K562 (cell line): ENCODE measurements around the gene ZNF575. TPM values are rescaled to one million over a fixed set of nuclear protein-coding genes. Genes with fewer than 3 reads are reported as not detected.

Experiments used
- CXXC5 ChIP-seq: fragments of 250-450 bp; sonication (Bioruptor Pico); IDR thresholded peaks from 2 replicates; pipeline ENCODE4 v1.8.0; 2022; ENCODE audit warnings: inconsistent platforms, mild to moderate bottlenecking, moderate library complexity
- KDM5B ChIP-seq: fragments of 200-600 bp; sonication (generic); IDR thresholded peaks from 2 replicates; pipeline ENCODE4 v1.6.1; 2012; ENCODE audit warnings: low read depth, mild to moderate bottlenecking, moderate library complexity, low read length, control low read depth, inconsistent platforms; ENCODE audit not compliant: insufficient replicate concordance
- MTA3 ChIP-seq: fragments of 450-650 bp; formaldehyde crosslinking; IDR thresholded peaks from 2 replicates; pipeline ENCODE4 v1.6.1; 2017; ENCODE audit warnings: mild to moderate bottlenecking, borderline replicate concordance
- POLR2G ChIP-seq: fragments of 200-400 bp; formaldehyde crosslinking; IDR thresholded peaks from 2 replicates; pipeline ENCODE4 v1.6.1; 2017; ENCODE audit warnings: low read depth, mild to moderate bottlenecking, antibody characterized with exemption, low read length, moderate library complexity
- POLR3A ChIP-seq: IDR thresholded peaks from 2 replicates; pipeline ENCODE4 v1.6.1; 2011; ENCODE audit warnings: borderline replicate concordance, mild to moderate bottlenecking, moderate library complexity; ENCODE audit not compliant: insufficient read length, insufficient read depth; ENCODE audit errors: extremely low read depth
- RCOR1 ChIP-seq, 2 experiments: IDR thresholded peaks; 2 replicates each; pipeline ENCODE4 v1.6.1; 2012; ENCODE audit warnings: low read depth in 2 of 2, low read length in 2 of 2, borderline replicate concordance in 1 of 2, improper control_type of control experiment in 1 of 2
- SMARCA5 ChIP-seq: fragments of 450-650 bp; IDR thresholded peaks from 2 replicates; pipeline ENCODE4 v1.6.1; 2016
- TAL1 ChIP-seq: fragments of 450-650 bp; IDR thresholded peaks from 2 replicates; pipeline ENCODE4 v1.6.1; 2016; ENCODE audit warnings: mild to moderate bottlenecking
- ZNF644 ChIP-seq: fragments of 200-800 bp; sonication (Bioruptor generic); IDR thresholded peaks from 2 replicates; pipeline ENCODE4 v1.6.1; 2016; ENCODE audit warnings: low read depth, missing genetic modification characterization, missing compliant biosample characterization
- ZNF740 ChIP-seq, 3 experiments: fragments of 200-800 bp in 1 of 3; sonication (Bioruptor generic) in 1 of 3; sonication (generic) in 1 of 3; formaldehyde crosslinking in 1 of 3; IDR thresholded peaks; 2 replicates each; pipeline versions ENCODE4 v1.6.1 to v1.8.0; 2016 to 2022; ENCODE audit warnings: mild to moderate bottlenecking in 2 of 3, missing compliant biosample characterization in 2 of 3, missing genetic modification characterization in 2 of 3, missing genetic modification reagents in 1 of 3
- polyA plus RNA-seq, 8 experiments: library from polyadenylated mRNA; depleted of rRNA in 4 of 8; stranded (reverse) in 5 of 8; unstranded in 3 of 8; fragments of >200 nt; fragmentation: Nextera tagmentation in 2 of 8; fragmentation: Illumina TruSeq in 1 of 8; extraction: Ambion mirVana in 2 of 8; extraction: Trizol in 1 of 8; gene quantifications; 2 replicates each; pipeline versions ENCODE4 v1.2.1 to v1.2.3, GENCODE V29; 2011 to 2014; ENCODE audit warnings: inconsistent platforms in 1 of 8, missing spikeins in 1 of 8
- total RNA-seq, 7 experiments: library from RNA; depleted of rRNA in 6 of 7; stranded (reverse); fragments of >200 nt in 6 of 7; fragmentation: Illumina TruSeq in 2 of 7; extraction: Trizol in 2 of 7; gene quantifications; 2 replicates each; pipeline versions ENCODE4 v1.2.1 to v1.2.3, GENCODE V29; 2011 to 2021; ENCODE audit warnings: low replicate concordance in 1 of 7
- TF ChIP-seq, protein P1 (sequence below), 2 experiments: fragments of 450-650 bp in 1 of 2; sonication (generic) in 1 of 2; formaldehyde crosslinking in 1 of 2; IDR thresholded peaks; 2 replicates each; pipeline versions ENCODE4 v1.7.1 to v1.9.0; 2016 to 2022; ENCODE audit warnings: inconsistent platforms in 1 of 2, mild to moderate bottlenecking in 1 of 2, missing genetic modification reagents in 1 of 2
- TF ChIP-seq, protein P2 (sequence below): fragments of 250-450 bp; sonication (Bioruptor Pico); IDR thresholded peaks from 2 replicates; pipeline ENCODE4 v1.5.0; 2021
- TF ChIP-seq, protein P3 (sequence below): IDR thresholded peaks from 2 replicates; pipeline ENCODE4 v1.6.1; 2011; ENCODE audit not compliant: insufficient read length; ENCODE audit errors: extremely low read depth

ZNF575 gene
- total and polyA plus RNA-seq, 9 of the 15 experiments (the other 6 are each of a cell fraction or from before 2014, with no cell fraction given): 0.20 to 0.98 (median 0.32) TPM; not detected in 6

DNA sequence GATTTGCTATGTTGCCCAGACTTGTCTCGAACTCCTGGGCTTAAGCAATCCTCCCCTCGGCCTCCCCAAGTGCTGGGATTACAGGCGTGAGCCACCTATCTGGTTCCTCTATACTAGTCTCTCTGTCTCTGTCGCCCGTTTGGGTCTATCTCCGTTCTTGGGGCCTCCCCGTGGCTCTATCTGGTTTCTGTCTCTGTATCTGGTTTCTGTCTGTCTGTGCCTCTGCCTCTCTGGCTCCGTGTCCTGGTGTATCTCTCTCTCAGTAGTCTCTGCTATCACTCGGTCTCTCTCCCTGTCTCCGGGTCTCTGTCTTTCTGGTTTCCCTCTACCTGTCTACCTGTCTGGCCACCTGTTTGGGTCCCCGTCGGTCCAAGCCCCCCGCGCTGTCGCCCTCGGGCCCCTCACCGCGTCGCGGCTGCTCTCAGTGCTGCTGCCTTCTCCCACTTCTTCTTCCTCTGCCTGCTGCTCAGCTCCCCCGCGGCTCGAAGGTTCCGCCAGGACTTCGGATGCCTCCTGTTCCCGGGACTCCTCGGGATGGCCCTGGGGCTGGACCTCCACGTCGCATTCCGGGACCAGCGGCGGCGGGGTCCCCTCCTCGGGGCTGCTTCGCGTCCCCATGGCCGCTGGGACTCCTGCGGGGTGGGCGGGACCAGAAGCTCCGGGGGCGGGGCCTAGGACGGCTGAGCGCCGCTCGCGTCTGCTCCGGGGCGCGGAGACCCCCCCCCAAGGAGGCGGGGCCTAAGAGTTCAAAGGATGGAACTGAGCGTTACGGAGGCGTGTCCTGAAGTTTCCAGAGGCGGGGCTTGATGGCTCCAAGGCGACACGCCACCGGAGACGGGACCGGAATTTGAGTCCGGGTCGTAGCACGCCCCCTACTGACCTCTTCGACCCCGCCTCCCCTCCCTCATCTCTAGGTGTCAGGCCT lies 29.2 kb upstream of the ZNF575 start (continued):
- TF ChIP-seq, protein P1, sequence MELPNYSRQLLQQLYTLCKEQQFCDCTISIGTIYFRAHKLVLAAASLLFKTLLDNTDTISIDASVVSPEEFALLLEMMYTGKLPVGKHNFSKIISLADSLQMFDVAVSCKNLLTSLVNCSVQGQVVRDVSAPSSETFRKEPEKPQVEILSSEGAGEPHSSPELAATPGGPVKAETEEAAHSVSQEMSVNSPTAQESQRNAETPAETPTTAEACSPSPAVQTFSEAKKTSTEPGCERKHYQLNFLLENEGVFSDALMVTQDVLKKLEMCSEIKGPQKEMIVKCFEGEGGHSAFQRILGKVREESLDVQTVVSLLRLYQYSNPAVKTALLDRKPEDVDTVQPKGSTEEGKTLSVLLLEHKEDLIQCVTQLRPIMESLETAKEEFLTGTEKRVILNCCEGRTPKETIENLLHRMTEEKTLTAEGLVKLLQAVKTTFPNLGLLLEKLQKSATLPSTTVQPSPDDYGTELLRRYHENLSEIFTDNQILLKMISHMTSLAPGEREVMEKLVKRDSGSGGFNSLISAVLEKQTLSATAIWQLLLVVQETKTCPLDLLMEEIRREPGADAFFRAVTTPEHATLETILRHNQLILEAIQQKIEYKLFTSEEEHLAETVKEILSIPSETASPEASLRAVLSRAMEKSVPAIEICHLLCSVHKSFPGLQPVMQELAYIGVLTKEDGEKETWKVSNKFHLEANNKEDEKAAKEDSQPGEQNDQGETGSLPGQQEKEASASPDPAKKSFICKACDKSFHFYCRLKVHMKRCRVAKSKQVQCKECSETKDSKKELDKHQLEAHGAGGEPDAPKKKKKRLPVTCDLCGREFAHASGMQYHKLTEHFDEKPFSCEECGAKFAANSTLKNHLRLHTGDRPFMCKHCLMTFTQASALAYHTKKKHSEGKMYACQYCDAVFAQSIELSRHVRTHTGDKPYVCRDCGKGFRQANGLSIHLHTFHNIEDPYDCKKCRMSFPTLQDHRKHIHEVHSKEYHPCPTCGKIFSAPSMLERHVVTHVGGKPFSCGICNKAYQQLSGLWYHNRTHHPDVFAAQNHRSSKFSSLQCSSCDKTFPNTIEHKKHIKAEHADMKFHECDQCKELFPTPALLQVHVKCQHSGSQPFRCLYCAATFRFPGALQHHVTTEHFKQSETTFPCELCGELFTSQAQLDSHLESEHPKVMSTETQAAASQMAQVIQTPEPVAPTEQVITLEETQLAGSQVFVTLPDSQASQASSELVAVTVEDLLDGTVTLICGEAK (IDR thresholded peaks at IDR 0.05): peak; percentile 42
- TF ChIP-seq, protein P1 (CRISPR knock-in tag; IDR thresholded peaks at IDR 0.05): no peak
- peak; percentile 69; the same call in 1 of the 2 replicates for TF ChIP-seq SMARCA5
- TF ChIP-seq, protein P2, sequence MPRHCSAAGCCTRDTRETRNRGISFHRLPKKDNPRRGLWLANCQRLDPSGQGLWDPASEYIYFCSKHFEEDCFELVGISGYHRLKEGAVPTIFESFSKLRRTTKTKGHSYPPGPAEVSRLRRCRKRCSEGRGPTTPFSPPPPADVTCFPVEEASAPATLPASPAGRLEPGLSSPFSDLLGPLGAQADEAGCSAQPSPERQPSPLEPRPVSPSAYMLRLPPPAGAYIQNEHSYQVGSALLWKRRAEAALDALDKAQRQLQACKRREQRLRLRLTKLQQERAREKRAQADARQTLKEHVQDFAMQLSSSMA (CRISPR knock-in tag): no peak
- peak; percentile 72 for TF ChIP-seq CXXC5 (CRISPR knock-in tag)
- peak; percentile 79 for TF ChIP-seq POLR2G
- TF ChIP-seq POLR3A: no peak
- no peak for TF ChIP-seq ZNF644
- TF ChIP-seq, protein P3, sequence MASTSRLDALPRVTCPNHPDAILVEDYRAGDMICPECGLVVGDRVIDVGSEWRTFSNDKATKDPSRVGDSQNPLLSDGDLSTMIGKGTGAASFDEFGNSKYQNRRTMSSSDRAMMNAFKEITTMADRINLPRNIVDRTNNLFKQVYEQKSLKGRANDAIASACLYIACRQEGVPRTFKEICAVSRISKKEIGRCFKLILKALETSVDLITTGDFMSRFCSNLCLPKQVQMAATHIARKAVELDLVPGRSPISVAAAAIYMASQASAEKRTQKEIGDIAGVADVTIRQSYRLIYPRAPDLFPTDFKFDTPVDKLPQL: no peak
- peak; percentile 20; the same call in 1 of the 2 replicates for TF ChIP-seq TAL1
- peak; percentile 90 for TF ChIP-seq ZNF740 (CRISPR knock-in tag; IDR thresholded peaks at IDR 0.05)
- peak in 1 of 2 experiments; percentile 88; a peak in 2 of 4 replicates for TF ChIP-seq ZNF740 (tag; IDR thresholded peaks at IDR 0.05)
- TF ChIP-seq RCOR1 (IDR thresholded peaks at IDR 0.05; ENCODE audit: borderline replicate concordance in 1 of 2, low read depth in 2 of 2, low read length in 2 of 2): peak in 1 of 2 experiments; percentile 33; a peak in 1 of 4 replicates
- TF ChIP-seq KDM5B: peak; percentile 74
- peak; percentile 29; the same call in 1 of the 2 replicates for TF ChIP-seq MTA3
